DMS153 treated with DMSO at 0.1 percent for 48 hours (cell line): ENCODE results near the gene HSPH1.

ENCODE experiments used
- DNase-seq: peaks from one replicate; lab custom pipeline; 2025; ENCODE audit not compliant: unreplicated experiment; lab: John Stamatoyannopoulos, UW

HSPH1 gene

DNA sequence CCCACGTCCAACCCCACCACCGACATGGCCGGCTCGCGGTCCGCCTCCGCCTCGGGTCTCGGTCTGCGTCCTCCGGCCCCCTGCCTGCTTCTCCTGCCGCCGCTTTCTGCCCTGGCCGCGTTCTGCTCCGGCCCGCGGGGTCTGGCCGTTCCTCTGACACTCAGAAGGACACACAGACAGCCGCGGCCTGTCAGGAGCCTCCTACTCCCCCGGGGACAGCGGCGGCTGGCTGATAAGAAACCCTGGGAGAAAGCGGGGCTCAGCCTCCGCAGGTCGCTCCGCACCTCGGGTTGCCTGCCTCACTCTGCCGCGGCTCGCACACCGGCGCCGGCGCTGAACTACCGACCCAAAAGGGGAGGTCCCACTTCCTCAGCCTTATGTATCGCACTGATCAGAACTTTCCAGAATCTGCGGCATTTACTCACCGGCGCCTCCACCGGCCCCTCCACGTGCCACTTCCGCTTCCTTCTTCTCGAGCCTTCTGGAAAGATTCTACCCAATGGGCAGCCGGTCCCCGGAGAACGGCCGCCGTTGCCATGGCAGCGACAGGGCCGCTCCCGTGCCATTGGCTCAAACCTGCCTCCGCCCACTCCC lies at the start of gene HSPH1:
HSPH1 (minus strand) TSS at position 348 of the 594 bp plus-strand sequence; CDS start at position 26, 322 bp downstream.
- peak; percentile 97 for DNase-seq

GRCh38 chr13:31209841-31210210 lies 48.1 kb upstream of the HSPH1 start:
- DNase-seq = no peak

DNA sequence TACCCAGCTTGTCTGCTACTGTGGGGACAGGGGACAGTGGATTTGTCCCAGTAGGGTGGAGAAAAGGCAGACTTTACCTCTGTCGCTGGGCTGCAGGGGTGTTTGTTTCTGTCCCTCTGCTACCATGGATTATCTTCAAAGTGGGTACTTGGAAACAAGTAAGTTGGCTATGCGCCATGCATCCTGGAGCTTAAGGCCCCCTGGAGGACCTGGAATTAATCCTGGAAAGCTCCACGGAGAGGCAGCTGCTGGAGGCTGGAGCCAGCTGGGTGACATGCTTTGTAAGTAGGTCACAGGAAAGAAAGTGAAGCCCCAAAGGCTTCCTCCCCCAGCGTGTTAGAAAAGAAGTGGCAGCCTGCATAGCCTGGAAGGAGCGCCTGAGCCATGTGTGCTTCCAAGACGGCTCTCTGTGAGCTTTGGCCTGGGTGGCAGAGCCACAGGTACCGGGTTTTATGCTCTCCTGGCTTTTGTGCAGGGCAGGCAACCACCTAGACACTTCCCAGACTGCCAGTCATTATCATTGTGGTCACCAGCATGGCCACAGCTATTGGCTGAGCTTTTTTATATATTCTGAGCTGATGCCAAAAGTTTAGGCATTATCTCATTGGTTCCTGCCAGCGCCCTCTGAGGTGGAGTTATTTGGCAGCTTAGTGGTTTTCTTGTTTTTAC lies 47.6 kb upstream of the HSPH1 start:
- DNase-seq = no peak

DNA sequence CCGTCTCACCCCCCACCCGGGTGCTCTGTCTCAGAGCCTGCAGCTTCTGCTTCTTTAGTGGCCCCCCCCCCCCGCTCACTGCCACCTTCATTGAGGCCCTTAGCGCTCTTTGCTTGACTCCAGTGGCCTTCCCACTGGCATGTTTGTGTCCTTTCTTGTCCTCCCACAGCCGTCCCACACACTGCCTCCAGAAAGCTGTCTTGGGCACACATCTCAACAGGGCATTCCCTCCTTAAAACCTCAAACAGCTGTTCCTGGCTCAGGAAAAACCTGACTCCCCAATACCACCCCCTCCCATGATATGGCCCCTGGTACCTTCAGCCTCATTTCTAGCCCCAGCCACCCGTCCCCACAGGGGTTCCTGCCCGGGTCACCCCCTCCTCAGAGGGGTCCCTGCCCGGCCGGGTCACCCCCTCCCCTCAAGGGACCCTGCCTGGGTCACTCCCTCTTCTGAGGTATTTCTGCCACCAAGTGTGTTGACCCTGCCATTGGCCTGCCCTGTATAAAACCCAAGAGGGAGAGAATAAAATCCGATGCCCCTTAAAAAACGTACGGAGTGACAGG lies 46.9 kb upstream of the HSPH1 start:
- no peak for DNase-seq

DNA sequence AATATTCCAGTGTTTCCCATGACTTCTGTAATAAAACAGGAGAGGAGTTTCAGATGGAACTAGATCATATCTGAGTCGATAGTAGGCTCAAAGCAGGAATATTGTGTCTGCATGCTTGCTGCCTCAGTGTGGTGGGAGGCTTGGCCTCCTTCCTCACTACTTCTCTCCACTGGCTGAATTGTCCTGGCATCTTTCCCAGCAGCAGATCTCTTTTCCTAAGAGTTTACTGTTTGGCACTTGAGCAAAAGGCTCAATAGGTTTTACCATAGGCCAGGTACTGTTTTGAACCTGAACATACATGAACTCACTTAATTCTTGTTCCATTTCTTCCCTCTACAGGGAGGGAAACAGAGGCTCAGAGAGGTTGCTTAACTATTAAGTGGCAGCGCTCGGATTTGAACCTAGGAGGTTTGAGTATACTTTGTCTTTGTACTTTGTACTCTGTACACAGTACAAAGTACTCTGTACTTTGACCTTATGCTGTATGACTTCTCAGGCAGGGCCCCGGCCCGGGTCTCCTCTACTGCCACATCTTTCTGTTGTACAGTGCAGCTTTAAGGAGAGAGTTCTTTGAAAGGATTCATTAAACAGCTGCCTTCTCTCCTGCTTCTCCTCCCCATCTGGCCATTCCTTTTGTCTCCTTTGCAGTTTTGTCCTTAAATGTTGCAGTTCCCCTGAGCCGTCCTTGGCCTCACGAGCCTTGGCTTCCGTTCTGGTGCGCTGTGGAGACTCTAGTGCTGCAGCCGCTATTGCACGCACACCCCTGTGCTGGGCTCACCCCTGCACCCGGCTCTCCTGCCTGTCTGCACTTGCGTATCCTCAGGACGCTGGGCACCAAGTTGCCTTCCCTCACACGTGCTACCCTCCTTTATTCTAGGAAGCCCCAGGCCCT lies 46.2 kb upstream of the HSPH1 start:
- no peak for DNase-seq

DNA sequence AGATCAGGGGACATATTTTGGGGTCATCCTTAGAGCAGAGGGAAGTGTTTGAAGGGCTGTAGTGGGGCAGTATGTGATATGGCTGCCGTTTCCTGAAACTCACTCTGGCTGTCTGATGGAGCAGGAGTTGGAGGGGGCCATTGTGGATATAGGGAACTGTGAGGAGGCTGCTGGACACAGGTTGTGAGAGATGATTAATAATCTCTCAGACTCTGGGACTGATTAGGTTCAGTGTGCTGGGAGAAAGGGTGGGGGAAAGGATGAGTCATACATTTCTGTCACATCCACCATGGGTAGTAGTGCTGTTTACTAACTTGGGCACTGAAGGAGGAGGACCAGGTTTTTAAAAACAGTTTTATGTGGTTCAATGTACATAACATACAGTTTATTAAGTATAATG lies 42.9 kb upstream of the HSPH1 start:
- no peak for DNase-seq

- DNase-seq = no peak
Measured at GRCh38 chr13:31201341-31202031, 39.8 kb upstream of the HSPH1 start.

- DNase-seq = no peak
Measured at GRCh38 chr13:31200637-31200971, 38.9 kb upstream of the HSPH1 start.

- DNase-seq = peak; percentile 64
Measured at GRCh38 chr13:31199849-31200636, 38.3 kb upstream of the HSPH1 start, which contains the start of gene B3GLCT. Gene B3GLCT, plus strand, starts transcription at chr13:31199975. Its CDS starts 110 bp downstream, at chr13:31200085.

DNA sequence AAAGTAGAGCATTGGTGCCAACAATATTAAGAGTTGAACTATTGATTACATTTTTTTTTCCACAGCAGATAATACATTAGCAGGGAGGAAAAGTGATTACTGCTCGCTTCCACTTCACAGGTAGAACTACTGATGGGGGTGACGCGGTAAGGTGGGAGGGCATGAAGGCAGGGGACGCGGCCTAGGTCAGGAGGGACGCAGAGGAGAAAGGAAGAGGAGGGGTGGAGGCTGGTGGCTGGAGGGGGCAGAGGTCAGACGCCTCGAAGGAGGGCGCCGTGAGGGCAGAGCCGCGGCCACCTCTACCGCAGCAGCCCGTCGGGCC lies 37.8 kb upstream of the HSPH1 start:
- no peak for DNase-seq

DNA sequence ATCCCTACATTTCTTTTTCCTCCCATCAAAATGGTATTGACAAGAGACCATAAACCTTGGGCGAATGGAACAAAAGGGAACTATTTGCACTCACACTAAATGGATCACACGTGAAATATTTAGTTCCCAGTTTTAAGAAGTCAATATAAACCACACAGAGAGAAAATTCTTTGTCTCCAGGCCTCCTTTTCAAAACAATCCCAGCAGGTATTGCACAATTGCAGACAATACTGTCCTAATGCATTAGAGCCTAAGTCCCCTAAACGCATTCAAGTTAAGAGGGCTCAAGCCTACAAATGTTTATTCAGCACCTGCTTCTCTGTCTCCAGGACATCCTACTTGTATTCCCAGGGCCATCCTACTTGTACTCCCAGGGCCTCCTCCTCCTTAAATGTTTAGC lies 36.8 kb upstream of the HSPH1 start:
- DNase-seq = no peak

DNA sequence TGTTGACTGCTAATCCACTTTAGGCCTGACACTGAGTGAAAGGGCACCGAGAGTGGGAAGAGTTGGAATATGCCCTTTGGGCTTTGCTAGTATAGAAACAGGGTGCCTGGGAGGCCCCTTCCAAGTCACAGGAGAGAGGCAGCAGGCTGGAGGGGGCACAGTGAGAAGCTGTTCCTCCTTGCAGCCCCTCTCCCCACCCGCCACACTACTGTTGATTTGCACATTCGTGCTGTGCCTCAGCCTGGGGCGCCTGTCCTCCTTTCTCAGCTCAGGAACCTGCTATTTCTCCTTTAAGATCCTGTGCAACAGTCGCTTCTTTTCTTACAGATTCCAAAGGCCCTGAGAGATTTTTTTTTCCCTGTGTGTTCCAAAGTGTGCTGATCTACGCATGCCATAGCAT lies 35.3 kb upstream of the HSPH1 start:
- no peak for DNase-seq

- DNase-seq = no peak
Measured at GRCh38 chr13:31195616-31196015, 33.9 kb upstream of the HSPH1 start.

DNA sequence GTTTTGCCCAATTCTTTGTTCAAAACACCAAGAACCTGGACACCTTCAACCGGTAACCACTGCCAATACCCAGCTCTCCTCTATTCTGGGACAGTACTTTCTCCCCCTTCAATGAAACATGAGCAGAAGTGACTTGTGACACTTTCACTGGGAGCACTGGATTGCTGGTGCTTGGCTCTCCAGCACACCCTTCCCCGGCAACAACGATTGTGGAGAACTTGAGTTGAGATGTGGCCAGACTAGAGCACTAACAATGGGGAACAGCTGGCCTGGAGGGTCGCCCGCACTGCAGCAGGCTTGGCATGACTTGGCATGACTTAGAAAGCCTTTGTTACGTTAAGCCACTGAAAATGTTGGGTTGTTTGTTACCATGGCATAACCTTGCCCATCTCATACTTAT lies 30.6 kb upstream of the HSPH1 start:
- no peak for DNase-seq

- DNase-seq = no peak
Measured at GRCh38 chr13:31191748-31192147, 30.0 kb upstream of the HSPH1 start.

DNA sequence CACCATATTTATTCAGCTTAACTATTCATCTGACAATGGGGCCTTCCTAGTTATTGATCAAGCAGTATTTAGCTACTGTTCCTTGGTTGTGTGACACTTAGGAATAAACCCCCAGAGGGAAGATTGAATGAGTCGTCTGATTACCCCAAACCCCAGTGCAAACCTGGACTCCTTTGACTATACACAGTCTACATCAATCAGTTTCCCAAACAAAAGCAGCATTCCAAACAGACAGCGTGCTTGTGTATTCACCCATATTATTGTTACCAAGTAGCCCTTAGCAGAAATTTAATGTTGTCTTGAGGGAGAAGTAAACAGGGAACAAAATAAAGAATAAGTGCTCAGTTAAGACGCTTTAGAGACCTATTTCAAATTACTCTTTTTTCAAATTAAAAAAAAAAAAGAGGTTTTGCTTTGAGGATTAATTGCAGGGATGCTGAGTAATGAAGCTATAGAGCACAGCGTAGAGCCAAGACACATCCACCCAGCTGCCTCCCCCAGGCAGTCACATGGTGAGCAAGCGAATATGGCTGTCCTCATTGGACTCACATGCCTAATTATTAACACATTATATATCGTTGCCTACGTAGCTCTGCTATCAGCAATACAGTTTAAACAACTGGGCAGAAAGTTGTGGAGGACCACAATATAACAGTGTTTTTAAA lies 23.4 kb upstream of the HSPH1 start:
- DNase-seq = no peak

GRCh38 chr13:31184451-31184850 lies 22.7 kb upstream of the HSPH1 start:
- DNase-seq = no peak

DNA sequence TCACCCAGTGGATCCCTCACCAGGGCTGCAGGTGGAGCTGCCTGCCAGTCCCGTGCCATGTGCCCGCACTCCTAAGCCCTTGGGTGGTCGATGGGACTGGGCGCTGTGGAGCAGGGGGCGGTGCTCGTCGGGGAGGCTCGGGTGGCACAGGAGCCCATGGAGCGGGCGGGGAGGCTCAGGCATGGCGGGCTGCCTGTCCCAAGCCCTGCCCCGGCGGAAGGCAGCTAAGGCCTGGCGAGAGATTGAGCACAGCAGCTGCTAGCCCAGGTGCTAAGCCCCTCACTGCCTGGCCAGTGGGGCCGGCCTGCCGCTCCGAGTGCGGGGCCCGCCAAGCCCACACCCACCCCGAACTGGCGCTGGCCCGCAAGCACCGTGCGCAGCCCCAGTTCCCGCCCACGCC lies 21.3 kb upstream of the HSPH1 start:
- no peak for DNase-seq

DNA sequence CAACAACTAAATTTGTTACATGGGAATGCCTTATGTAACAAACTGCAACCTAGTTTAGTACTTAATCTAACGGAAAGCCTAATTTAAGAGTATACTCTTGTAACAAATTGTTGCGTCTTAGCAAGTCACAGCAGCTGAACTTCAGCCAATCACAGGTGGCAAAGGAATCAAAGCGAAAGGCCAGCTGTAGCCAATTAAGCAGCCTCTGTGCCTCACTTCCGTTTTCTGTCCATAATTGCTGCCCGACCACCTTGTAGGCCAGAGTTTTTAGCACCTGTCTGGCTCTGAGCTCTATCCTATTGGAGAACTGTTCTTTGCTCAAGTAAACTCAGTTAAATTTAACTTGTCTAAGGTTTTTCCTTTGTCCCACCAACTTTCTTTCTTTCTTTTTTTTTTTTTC lies 18.1 kb upstream of the HSPH1 start:
- DNase-seq = no peak

GRCh38 chr13:31179241-31179640 lies 17.5 kb upstream of the HSPH1 start:
- DNase-seq = no peak
